KBM-7 (cell line): ENCODE results near the gene TMEM43.
"Not testable (repeated sequence)": the region's sequence is repeated elsewhere in the genome, so short reads cannot be mapped to it uniquely, and the experiment has no call there.

Experiments
- DNase-seq: peaks from one replicate; pipeline ENCODE4 v3.0.0-alpha.2; 2015
- in situ Hi-C: fragments of 300-500 bp; cut with MboI; formaldehyde crosslinking; loops from 2 replicates; pipeline ENCODE4 v1.14.3; 2020; ENCODE audit warnings: low sequenced_read_pairs, low pct_unique_long_range_greater_than_20kb, mixed read lengths

TMEM43 gene

DNA sequence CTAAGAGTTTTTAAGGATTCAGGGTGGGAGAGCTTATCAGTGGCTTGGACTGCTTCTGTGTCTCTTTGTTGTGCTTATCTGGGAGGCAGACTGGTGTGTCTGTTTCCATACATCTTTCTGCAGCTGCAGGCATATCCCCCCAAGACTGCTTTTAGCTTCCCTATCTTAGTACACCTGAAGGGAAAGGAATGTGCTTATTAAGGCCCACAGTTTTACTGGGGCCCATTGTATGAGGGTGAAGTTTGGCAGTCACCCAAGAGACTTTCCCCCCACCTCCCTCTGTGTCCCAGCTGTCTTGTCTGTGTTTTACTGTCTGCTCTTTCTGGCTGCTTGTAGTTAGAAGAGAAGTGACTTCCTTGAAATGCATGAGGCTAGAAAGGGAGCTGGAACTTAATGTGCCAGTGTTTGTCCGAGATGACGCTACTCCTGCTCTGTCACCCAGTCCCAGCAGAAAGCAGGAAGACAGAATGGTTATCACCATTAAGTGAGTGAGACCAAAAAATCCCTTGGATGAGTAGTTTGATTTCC is 3.9 kb upstream of the TMEM43 start:
- DNase-seq, in situ Hi-C loops: not testable (repeated sequence)

DNA sequence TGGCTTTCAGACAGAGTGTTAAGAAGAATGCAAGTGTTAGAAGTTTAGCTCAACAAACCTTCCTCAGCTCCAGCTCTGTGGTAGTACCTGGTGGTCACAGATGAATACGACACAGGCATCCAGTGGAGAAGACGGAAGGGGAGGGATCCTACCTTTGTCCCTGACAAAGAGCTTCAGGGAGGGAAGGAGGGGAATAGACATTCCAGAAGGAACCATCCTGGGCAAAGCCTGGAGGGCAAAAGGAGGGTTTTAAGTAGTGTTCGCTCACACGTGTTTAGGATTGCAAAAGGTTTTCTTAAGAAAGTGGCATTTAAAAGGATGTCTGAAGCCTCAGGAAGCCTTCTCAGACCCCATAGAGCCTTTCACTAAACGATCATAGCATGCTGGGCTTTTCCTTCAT is 3.0 kb upstream of the TMEM43 start:
- DNase-seq: no peak
- in situ Hi-C loops: no loop called here

GRCh38 chr3:14122301-14122700 is 2.6 kb upstream of the TMEM43 start:
- in situ Hi-C loops: no loop called here

DNA sequence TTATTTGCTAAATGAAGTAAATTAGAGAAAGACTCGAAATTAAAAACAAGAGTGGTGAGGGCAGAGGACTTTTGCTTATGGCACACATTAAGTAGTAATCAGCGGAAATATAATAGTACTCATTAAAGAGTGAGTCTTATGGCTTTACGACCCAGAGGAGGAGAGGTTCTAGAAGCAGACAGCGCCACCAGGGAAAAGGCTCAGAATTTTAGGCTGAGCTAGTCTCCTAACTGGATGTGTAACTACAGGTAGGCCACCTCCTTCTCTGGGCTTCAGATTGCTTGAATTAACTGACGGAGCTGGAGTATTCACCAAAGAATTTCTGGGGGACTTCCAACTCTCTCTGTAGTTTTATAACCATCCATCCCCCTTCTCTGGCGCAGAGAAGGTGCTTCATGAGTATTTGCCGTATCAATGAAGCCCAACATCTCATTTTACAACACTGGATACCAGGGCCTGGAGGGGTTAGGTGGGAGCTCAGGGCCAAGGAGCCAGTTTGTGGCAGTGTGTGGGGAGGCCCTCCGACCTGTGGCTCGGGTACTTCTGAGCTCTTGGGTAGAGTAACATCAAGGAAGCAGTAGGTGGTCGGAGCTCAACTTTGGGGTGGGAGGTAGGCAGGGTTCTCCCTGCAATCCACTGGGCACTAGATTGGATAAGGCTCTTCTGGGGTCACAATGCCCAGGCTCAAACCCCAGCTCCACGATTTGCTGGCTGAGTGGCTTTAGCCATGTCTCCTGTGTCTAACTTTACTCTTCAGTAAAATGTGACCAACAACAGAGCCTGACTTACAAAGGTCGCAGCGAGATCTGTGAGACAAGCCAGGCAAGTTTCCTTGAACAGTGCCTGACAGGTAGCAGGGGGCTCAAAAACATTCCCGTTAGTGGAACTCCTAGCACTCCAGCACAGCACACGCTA is 1.3 kb upstream of the TMEM43 start:
- in situ Hi-C loops: no loop called here
- no peak for DNase-seq

More at GRCh38 chr3:14122301-14122700, 2.6 kb upstream of the TMEM43 start:
- no peak for DNase-seq

GRCh38 chr3:14124223-14124614 is 633 bp upstream of the TMEM43 start:
- peak; percentile 82 for DNase-seq
- in situ Hi-C loops: no loop called here

DNA sequence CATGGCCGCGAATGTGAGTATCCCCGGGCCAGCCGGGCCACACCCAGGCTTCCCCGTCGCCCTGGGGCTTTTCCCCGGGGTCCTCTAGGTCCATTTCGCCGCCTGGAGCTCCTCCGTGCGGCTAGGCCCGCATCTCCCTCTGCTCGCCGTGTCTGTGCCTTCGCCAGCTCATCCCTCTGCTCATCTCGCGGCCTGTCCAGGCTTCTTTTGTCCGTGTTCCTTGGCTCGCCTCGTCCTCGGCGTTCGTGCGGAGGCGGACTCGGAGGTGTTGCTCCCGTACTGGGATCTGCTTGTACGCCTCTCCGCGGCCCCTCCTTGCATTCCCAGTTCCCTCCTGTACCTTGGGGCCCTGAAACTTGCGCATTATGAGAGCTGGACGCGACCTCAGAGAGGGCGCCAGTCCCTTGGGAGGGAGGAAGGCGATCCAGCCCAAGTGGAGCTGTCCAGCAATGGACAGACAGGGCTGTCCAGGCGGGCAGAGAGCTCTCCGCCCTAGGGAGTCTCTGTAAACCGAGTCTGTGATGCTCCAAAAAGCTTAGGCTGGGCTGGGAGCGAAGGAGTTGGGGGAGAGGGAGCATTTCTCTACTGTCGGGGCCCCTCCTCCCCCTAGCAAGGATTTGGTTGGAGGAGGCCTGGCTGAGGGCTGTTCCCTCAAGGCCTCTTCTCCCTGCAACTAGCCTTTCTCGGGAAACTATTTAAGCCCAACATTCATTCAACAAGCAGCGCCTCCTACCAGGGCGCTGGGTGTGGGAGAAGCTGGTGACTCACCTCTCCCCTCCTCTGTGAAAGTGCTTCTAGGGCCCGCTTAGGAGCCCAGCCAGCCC is 553 bp downstream of the TMEM43 start:
- in situ Hi-C loops: no loop called here
- DNase-seq: peak; percentile 75

- in situ Hi-C loops: no loop called here
Measured at GRCh38 chr3:14126017-14126886, 1.4 kb downstream of the TMEM43 start.

GRCh38 chr3:14126887-14127505 is 2.1 kb downstream of the TMEM43 start:
- in situ Hi-C loops: no loop called here
- DNase-seq: no peak

More at GRCh38 chr3:14126017-14126886, 1.4 kb downstream of the TMEM43 start:
- no peak for DNase-seq

GRCh38 chr3:14127516-14128161 is 2.8 kb downstream of the TMEM43 start:
- DNase-seq: no peak
- in situ Hi-C loops: no loop called here

DNA sequence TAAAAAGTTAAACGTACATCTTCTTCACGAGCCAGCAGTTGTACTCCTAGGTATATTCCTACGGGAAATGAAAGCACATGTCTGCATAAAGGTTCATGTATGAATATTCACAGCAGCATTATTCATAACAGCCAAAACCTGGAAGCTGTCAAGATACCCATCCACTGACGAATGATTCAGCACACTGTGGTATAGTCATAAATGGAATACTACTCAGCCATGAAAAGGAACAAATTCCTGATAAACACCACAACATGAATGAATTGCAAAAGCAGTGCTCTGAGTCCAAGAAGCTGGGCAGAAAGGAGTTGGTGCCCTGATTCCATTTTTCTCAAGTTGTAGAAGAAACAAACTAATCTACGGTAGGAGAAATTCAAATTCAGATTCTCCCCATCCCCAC is 3.9 kb downstream of the TMEM43 start:
- no peak for DNase-seq
- in situ Hi-C loops: no loop called here

GRCh38 chr3:14129296-14129695 is 4.4 kb downstream of the TMEM43 start:
- DNase-seq: no peak
- in situ Hi-C loops: no loop called here

DNA sequence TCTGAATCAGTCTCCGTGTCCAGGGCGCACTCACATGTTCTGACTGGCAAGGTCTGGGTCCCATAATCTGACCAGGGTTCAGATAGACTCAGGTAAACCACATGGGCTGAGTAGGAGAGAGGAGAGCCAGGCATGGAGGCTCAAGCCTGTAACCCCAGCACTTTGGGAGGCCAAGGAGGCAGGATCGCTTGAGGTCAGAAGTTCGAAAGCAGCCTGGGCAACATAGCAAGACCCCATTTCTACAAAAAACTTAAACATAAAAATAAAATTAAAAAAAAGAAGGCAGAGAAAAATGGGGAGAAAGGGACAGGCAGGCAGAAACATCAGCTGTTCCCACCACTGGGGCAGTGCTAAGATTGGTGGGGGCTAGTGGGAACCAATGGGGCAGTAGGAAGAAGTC is 5.4 kb downstream of the TMEM43 start:
- DNase-seq: no peak
- in situ Hi-C loops: no loop called here

DNA sequence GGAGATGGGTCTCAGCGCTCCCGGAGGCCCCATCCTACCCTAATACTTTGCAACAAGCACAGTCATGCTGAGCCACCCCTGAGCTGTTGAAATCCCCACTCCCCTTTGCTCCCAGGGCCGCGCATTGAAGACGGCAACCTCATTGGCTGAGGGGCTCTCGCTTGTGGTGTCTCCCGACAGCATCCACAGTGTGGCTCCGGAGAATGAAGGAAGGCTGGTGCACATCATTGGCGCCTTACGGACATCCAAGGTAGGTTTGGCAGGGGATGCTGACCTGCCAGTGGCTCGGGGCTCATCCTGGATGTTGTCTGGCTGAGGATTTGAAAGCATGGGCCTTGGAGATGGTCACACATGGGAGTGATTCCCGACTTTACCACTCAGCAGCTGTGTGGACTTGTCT is 5.9 kb downstream of the TMEM43 start:
- in situ Hi-C loops: no loop called here
- DNase-seq: no peak

GRCh38 chr3:14131134-14131533 is 6.3 kb downstream of the TMEM43 start:
- in situ Hi-C loops: no loop called here
- DNase-seq: no peak

- in situ Hi-C loops: no loop called here
- DNase-seq: no peak
Measured at GRCh38 chr3:14132120-14132519, 7.3 kb downstream of the TMEM43 start.

- DNase-seq: no peak
- in situ Hi-C loops: no loop called here
Measured at GRCh38 chr3:14132689-14133088, 7.8 kb downstream of the TMEM43 start.

GRCh38 chr3:14133188-14133800 is 8.4 kb downstream of the TMEM43 start:
- in situ Hi-C loops: no loop called here
- DNase-seq: no peak

DNA sequence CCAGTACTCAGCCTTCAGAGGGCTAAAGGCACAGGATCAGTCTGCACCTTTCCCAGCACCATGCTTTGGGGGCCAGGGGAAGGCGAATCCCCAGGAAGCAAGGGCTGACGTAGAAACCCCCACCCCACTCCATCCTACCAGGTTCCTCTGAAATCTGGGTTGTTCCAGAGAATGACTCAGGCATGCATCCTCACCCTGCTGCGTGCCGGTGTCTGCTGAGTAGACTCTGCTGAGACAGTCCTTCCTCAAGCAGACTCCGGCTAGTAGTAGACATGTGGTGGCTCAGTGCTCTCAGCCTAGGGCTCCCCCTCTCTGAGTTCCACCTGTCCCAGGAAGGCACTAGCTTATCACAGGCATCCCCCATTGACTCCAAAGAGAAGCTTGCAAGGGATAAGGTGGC is 9.0 kb downstream of the TMEM43 start:
- DNase-seq: no peak
- in situ Hi-C loops: no loop called here
